ENCODE results near the gene SIM1.

SIM1 gene

DNA sequence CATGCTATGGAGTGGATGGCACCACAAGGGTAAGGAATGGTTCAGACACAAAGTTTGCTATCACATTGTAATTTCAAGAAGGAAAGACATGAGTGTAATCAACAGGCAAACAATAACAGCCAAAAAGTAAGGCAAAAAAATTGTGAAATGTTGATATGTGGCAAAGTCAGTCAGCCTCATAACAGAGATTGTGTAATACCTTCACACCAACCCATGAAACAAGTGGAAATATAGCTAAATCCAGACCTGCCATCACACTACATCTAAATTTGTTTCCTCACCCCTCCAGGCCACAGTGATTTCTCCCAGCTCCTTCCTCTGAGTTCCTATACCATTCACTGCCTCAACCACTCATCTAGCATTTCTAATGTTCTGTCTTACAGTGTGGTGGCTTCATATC is 37.3 kb downstream of the SIM1 start:
- no peak for DNase-seq (ENCODE audit: extremely low read depth in 1 of 2, low read depth in 1 of 2)

DNA sequence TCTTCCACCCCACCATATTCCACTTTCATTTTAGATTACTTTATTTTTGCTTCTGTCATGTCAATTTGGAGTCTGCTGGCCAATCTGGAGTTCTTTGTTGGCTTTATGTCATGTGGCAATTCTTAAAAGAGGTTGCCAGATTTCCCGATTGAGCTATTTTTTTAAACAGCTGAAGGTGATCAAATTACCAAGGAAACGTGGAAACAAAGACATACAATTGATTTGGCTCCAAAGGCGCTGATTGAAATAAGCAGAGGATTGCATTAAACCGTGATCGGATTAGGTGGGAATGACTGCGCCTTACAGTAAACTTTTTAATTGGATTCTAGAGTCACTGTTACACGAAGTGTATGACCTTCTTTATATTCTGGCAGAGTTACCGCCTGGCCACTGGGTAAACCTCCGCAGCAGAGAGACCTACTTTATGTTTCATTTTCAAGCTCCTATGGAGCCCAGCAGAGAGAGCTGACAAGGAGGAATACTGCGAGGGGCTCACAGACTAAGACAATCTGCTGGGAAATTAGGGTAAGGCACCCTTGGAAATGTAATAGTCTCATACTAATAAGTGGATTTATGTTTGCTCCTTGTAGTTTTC is 37.9 kb downstream of the SIM1 start:
- no peak for DNase-seq (ENCODE audit: extremely low read depth in 1 of 2, low read depth in 1 of 2)

DNA sequence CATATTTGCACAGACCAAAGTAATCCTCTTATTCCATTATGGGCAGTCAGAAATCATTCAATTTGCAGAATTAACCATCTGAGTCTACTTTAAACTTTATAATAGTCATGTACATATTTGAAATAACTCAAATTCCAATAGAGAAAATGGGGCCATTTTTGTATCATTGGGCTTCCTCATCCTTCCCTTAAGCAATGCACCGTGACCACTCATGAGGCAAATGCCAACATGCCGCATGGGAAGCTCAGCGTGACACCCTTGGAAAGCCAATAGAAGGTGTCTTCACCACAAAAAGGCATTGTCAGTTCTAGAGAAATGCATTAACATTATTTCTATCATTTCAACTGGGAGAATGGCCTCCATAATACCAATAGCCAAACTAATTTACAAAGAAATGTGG is 38.5 kb downstream of the SIM1 start:
- DNase-seq (ENCODE audit: extremely low read depth in 1 of 2, low read depth in 1 of 2), result no peak

- no peak for DNase-seq (ENCODE audit: extremely low read depth in 1 of 2, low read depth in 1 of 2)
Observed at GRCh38 chr6:100420711-100421110, 44.0 kb downstream of the SIM1 start.

GRCh38 chr6:100417036-100417435 is 47.7 kb downstream of the SIM1 start:
- DNase-seq (ENCODE audit: extremely low read depth in 1 of 2, low read depth in 1 of 2), result no peak

- DNase-seq (ENCODE audit: extremely low read depth in 1 of 2, low read depth in 1 of 2), result no peak
Observed at GRCh38 chr6:100415768-100416167, 49.0 kb downstream of the SIM1 start.

DNA sequence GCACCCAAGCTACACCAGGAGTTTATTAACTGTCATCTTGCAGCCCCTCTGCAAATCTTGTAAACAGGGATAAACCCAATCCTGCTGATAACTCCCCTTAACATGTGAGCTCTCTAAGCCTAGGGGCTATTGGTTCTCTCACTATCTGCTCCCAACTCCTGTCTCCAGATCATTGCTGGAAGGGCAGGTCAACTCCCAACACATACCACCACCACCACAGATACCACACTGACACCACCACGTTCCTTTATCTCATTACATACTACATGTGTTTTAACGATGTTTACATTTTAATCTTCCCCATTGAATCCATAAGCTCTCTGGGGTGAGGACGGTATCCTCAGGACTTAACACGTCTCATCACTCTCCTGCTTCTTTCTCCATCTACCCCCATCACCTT is 51.8 kb downstream of the SIM1 start:
- no peak for DNase-seq (ENCODE audit: extremely low read depth in 1 of 2, low read depth in 1 of 2)

DNA sequence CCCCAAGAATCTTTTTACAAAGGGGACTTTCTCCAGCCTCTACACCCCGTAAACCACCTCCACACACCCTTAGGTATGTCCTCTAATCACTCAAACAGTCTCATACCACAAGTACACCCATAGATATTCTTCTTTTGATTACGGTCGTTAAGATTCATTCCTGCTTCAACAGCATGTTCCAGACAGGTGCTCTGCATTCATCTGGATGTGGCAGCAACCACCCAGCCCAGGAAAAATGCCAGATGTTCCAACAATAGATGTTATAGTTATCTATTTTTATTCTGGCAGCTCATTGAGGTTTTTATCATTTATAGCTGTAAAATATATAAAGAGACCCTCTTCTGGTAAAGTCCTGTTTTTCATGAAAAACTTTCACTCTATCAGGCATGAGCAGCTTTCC is 60.7 kb downstream of the SIM1 start:
- DNase-seq (ENCODE audit: extremely low read depth in 1 of 2, low read depth in 1 of 2), result no peak

DNA sequence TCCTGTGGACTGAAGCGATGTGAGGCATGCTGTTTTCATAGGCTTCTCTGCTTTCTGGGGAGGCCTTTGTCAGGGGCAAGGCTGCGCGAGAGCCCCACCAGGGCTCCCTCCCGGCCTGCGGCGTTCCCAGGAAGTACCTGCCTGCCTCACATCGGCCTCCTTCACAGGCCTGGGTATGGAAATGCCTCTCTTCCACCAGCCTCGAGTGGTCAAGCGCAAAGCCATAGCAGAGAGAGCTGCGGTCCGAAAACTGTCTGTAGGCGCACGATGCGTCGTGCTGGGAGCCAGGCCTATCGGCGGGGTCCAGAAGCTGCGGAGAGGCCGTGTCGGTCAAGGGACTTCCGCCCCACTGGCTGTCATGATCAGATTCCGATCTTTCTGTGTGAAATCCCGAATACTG is 71.2 kb downstream of the SIM1 start:
- DNase-seq (ENCODE audit: extremely low read depth in 1 of 2, low read depth in 1 of 2), result no peak

- DNase-seq (ENCODE audit: extremely low read depth in 1 of 2, low read depth in 1 of 2), result no peak
Observed at GRCh38 chr6:100392423-100392822, 72.3 kb downstream of the SIM1 start.

DNA sequence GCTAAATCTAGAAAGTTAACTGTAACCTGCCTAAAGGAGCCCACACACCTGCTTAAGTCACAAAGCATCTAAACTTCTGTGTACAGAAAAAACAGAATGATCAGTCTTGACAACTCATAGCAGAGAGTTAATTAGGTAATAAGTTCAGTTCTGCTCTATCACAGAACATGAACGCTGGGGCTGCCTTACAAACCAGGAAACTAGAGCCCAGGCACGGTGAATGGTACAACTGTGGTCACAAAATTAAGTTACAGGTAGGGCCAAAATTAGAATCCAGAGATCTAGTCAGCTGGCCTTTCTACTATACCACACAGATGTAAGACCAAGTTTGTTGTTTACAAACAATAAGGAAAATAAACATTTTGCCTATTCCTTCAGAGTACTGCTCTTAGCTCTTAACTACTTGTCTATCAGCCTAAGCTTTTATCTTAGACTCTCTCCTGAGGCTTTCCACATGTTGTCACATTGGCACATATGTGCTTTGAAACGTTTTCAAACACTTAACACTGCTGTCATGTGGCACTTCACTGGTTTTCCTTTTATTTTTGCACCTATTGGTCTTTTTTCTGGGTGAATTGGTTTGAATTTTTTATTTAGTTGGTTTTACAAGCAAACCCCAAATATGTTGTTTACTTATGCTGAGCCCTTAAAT is 75.7 kb downstream of the SIM1 start:
- no peak for DNase-seq (ENCODE audit: extremely low read depth in 1 of 2, low read depth in 1 of 2)

DNA sequence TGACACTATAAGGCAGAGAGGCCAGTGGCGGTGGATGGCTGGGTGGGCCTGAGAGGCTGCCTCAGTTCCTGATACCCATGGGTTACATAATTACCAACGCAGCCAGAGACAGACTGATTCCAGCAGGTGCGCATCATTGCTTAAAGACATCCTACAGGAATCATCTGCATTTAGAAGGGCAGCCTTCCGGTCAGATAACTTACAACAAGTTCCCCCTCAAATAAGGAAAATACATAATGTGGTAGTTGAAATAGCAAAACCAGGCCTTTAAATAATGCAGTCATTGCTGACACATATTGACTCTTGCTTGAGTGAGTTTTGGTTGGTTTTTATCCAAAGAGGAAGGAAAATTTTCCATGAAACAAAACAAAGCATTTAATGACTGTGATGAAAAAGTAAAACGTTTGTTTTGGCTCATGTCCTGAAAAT is 81.9 kb downstream of the SIM1 start:
- DNase-seq (ENCODE audit: extremely low read depth in 1 of 2, low read depth in 1 of 2), result no peak

GRCh38 chr6:100382031-100382430 is 82.7 kb downstream of the SIM1 start:
- DNase-seq (ENCODE audit: extremely low read depth in 1 of 2, low read depth in 1 of 2), result no peak

- no peak for DNase-seq (ENCODE audit: extremely low read depth in 1 of 2, low read depth in 1 of 2)
Observed at GRCh38 chr6:100381111-100381510, 83.6 kb downstream of the SIM1 start.

GRCh38 chr6:100379386-100379785 is 85.3 kb downstream of the SIM1 start:
- no peak for DNase-seq (ENCODE audit: extremely low read depth in 1 of 2, low read depth in 1 of 2)

DNA sequence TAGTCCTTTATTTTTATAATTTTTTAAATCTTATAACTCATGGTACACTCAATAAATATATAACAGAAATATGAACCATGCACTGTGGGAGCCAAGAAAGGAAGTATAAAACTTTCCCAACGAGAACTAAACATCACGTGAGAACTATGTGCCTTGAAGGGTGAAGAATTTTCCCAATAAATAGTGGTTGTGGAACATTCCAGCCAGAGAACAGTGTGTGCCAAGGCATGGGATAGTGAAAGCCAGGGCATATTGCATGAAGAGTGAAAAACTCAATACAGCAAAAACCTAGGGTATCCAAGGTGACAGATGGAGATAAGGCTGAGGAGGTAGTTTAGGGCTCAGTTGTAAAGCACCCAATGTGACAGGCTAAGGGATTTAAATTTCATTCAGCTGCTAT is 86.1 kb downstream of the SIM1 start:
- DNase-seq (ENCODE audit: extremely low read depth in 1 of 2, low read depth in 1 of 2), result no peak

GRCh38 chr6:100376103-100376502 is 88.6 kb downstream of the SIM1 start:
- DNase-seq (ENCODE audit: extremely low read depth in 1 of 2, low read depth in 1 of 2), result no peak

DNA sequence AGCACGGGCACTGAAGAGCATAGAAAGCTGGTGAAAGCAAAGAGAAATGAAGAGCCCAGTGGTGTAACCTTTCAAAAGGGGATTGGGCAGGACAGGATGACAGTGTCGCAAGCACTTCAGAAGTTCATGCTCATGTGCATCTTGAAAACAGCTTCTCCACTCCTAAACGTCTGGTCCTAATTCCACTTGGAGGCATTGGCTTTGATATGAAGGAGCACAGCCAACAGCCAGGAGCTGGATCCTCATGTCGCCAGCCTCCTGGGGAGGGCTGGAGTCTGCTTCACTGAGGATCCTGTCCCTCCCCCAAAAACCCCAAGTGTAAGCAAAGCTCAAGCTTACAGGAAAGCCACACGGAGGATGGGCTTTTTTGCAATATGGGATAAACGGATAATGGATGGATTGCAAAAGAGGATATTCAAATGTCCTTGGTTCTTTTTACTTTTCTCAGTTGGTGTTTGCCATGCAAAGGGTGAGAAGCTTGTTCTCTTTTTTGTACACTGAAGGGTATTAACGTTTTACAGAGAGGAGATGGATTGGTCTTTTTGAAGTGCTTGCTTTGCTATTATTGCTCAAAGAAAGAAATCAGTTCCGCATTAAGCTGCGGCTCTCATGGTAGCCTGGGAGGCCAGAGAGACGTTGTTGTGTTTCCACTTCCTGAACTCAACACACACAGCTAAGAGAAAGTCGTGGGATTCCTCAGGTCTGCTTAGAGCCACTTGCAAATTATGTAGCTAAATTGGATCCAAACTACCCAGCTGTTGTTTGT is 92.2 kb downstream of the SIM1 start:
- no peak for DNase-seq (ENCODE audit: extremely low read depth in 1 of 2, low read depth in 1 of 2)

DNA sequence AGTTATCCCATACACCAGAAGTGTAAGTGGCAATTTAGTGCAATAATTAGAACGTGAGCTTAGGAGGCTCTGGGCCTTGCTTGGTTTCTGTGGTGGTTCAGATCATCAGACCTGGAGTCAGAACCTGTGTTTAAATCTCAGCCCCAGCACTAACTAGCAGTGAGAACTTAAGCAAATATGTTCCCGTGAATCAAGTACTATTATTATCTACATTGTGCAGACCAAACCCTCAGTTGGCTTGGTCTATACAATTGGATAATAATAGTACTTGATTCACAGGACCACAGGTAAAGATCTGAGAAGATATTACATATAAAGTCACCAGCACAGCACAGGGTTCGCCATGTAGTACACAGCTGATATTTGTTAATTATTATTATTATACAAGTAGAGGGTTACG is 93.1 kb downstream of the SIM1 start:
- DNase-seq (ENCODE audit: extremely low read depth in 1 of 2, low read depth in 1 of 2), result no peak

DNA sequence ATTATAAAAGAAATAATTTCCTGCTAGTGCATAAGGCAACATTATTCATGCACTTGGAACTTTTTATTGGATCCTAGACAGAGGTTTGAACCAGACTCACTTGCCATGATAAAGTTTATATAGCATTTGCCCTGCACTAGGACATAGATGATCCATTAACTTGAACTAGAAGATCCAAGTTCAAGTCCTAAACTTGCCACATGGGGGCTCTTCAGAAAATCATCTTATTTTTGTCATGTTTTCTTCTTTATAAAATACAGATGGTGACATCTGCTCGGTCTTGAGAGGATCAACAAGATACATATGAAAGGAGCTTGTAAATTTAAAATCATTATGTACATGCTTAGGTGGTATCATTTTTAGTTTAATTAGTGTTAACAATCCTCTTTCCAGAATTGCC is 94.5 kb downstream of the SIM1 start:
- no peak for DNase-seq (ENCODE audit: extremely low read depth in 1 of 2, low read depth in 1 of 2)

DNA sequence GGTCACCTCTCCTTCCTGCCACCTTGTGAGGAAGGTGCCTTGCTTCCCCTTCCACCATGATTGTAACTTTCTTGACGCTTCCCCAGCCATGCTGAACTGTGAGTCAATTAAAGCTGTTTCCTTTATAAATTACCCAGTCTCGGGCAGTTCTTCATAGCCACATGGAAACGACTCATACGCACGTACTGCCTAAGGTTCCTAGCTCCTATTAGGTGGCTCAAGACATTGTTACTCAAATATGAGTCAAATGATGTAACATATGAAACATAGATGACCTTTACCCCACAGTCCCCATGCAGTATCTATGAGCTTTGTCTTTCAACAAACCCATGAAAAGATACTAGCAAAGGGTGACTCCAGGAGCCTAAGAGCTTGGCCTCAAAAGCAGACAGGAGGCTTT is 98.3 kb downstream of the SIM1 start:
- no peak for DNase-seq (ENCODE audit: extremely low read depth in 1 of 2, low read depth in 1 of 2)

GRCh38 chr6:100363651-100364050 is 101.1 kb downstream of the SIM1 start:
- no peak for DNase-seq (ENCODE audit: extremely low read depth in 1 of 2, low read depth in 1 of 2)

Data from activated CD8-positive, alpha-beta memory T cell treated with anti-CD3 and anti-CD28 coated beads for 1 hour (primary cell).